Liver (tissue), 9 donors: ENCODE results near the gene KRTAP10-3. TPM values are rescaled to one million over a fixed set of nuclear protein-coding genes. Genes with fewer than 3 reads are reported as not detected.

Source experiments
- DNase-seq: peaks from one replicate; pipeline ENCODE4 v3.0.0-alpha.2; 2017; ENCODE audit warnings: low spot score
- H3K27ac ChIP-seq, 2 donors: one replicate each; pipeline ENCODE4 v1.7.0; 2013; ENCODE audit warnings: inconsistent platforms in 2 of 2, low read length in 2 of 2, control low read depth in 1 of 2, low read depth in 1 of 2, mild to moderate bottlenecking in 1 of 2
- H3K27me3 ChIP-seq, 4 donors: one replicate each; pipeline versions ENCODE4 v1.6.1 to v1.7.0; 2013; ENCODE audit warnings: low read length in 3 of 4, inconsistent platforms in 1 of 4, mild to moderate bottlenecking in 1 of 4, moderate library complexity in 1 of 4; ENCODE audit not compliant: control insufficient read depth in 4 of 4, insufficient read depth in 4 of 4
- H3K36me3 ChIP-seq, 4 donors: one replicate each; pipeline versions ENCODE4 v1.6.1 to v1.7.0; 2013; ENCODE audit warnings: low read length in 3 of 4, mild to moderate bottlenecking in 3 of 4, low read depth in 1 of 4, moderate library complexity in 1 of 4; ENCODE audit not compliant: control insufficient read depth in 4 of 4, insufficient read depth in 3 of 4
- H3K4me1 ChIP-seq, 4 donors: one replicate each; pipeline versions ENCODE4 v1.6.1 to v1.7.0; 2013; ENCODE audit warnings: low read length in 3 of 4, mild to moderate bottlenecking in 3 of 4, moderate library complexity in 1 of 4; ENCODE audit not compliant: control insufficient read depth in 4 of 4, insufficient read depth in 4 of 4
- H3K4me3 ChIP-seq, 3 donors: one replicate each; pipeline versions ENCODE4 v1.6.1 to v1.7.0; 2013; ENCODE audit warnings: low read length in 3 of 3, control low read depth in 1 of 3, low read depth in 1 of 3, mild to moderate bottlenecking in 1 of 3
- H3K9ac ChIP-seq, 2 donors: one replicate each; pipeline ENCODE4 v1.7.0; 2013; ENCODE audit warnings: low read length in 2 of 2, mild to moderate bottlenecking in 2 of 2, moderate library complexity in 2 of 2, control low read depth in 1 of 2, low read depth in 1 of 2
- H3K9me3 ChIP-seq, 4 donors: one replicate each; pipeline versions ENCODE4 v1.6.1 to v1.7.0; 2013; ENCODE audit warnings: low read length in 3 of 4; ENCODE audit not compliant: control insufficient read depth in 4 of 4
- FOXA1 ChIP-seq: IDR thresholded peaks from 2 replicates; pipeline ENCODE4 v1.6.1; 2016; ENCODE audit warnings: antibody characterized with exemption
- FOXA2 ChIP-seq: IDR thresholded peaks from 2 replicates; pipeline ENCODE4 v1.6.1; 2016; ENCODE audit warnings: antibody characterized with exemption
- HNF4A ChIP-seq, 2 donors: conservative IDR thresholded peaks; 2 replicates each; pipeline ENCODE4 v1.6.1; 2016; ENCODE audit warnings: antibody characterized with exemption in 2 of 2, mild to moderate bottlenecking in 2 of 2
- HNF4G ChIP-seq: IDR thresholded peaks from 2 replicates; pipeline ENCODE4 v1.6.1; 2016; ENCODE audit warnings: antibody characterized with exemption
- JUND ChIP-seq, 2 donors: IDR thresholded peaks; 2 replicates each; pipeline ENCODE4 v1.6.1; 2016; ENCODE audit warnings: antibody characterized with exemption in 2 of 2
- NR2F2 ChIP-seq: IDR thresholded peaks from 2 replicates; pipeline ENCODE4 v1.6.1; 2016; ENCODE audit warnings: antibody characterized with exemption
- RAD21 ChIP-seq, 2 donors: IDR thresholded peaks; 2 replicates each; pipeline ENCODE4 v1.6.1; 2016; ENCODE audit warnings: antibody characterized with exemption in 2 of 2, mild to moderate bottlenecking in 2 of 2
- RXRA ChIP-seq, 2 donors: IDR thresholded peaks; 2 replicates each; pipeline ENCODE4 v1.6.1; 2017 to 2018; ENCODE audit warnings: antibody characterized with exemption in 2 of 2, mild to moderate bottlenecking in 1 of 2
- SP1 ChIP-seq: IDR thresholded peaks from 2 replicates; pipeline ENCODE4 v1.6.1; 2018; ENCODE audit warnings: antibody characterized with exemption, mild to moderate bottlenecking
- TAF1 ChIP-seq: conservative IDR thresholded peaks from 2 replicates; pipeline ENCODE4 v1.6.1; 2016; ENCODE audit warnings: antibody characterized with exemption, mild to moderate bottlenecking
- WGBS: extraction: QIAGEN DNeasy Blood & Tissue Kit; methylation state at CpG from one replicate; pipeline ENCODE4 v1.1.7; 2013; 5-methylcytosine and 5-hydroxymethylcytosine counted together
- polyA plus RNA-seq, 2 donors: library from polyadenylated mRNA; stranded (reverse) in 1 of 2; unstranded in 1 of 2; fragments of 200-250 nt in 1 of 2; fragments of >200 nt in 1 of 2; fragmentation: Nextera tagmentation in 1 of 2; extraction: Ambion mirVana in 1 of 2; gene quantifications; one replicate each; pipeline versions ENCODE4 v1.2.1 to v1.2.3, GENCODE V29; 2013 to 2015
- total RNA-seq, 2 donors: library from RNA; depleted of rRNA; stranded (reverse); fragments of >200 nt; gene quantifications; one replicate each; pipeline ENCODE4 v1.2.3, GENCODE V29; 2014
- TF ChIP-seq, protein P1 (sequence below): fragments of 150-350 bp; IDR thresholded peaks from 2 replicates; pipeline ENCODE4 v1.5.1; 2017; ENCODE audit warnings: improper control_type of control experiment, low read depth, low read length; ENCODE audit not compliant: missing input control
- TF ChIP-seq, protein P2 (sequence below): IDR thresholded peaks from 2 replicates; pipeline ENCODE4 v1.6.1; 2016; ENCODE audit warnings: antibody characterized with exemption
- TF ChIP-seq, protein P3 (sequence below): IDR thresholded peaks from 2 replicates; pipeline ENCODE4 v1.6.1; 2016; ENCODE audit warnings: antibody characterized with exemption, mild to moderate bottlenecking
- TF ChIP-seq, protein P4 (sequence below): IDR thresholded peaks from 2 replicates; pipeline ENCODE4 v1.6.1; 2016; ENCODE audit warnings: antibody characterized with exemption
- TF ChIP-seq, protein P5 (sequence below): IDR thresholded peaks from 2 replicates; pipeline ENCODE4 v1.6.1; 2016; ENCODE audit warnings: antibody characterized with exemption
- donor health status: healthy.
- donor health status: healthy.
- donor health status: healthy.
- donor health status: healthy.
- donor health status: healthy.

KRTAP10-3 gene
- total and polyA plus RNA-seq, 4 donors: not detected

DNA sequence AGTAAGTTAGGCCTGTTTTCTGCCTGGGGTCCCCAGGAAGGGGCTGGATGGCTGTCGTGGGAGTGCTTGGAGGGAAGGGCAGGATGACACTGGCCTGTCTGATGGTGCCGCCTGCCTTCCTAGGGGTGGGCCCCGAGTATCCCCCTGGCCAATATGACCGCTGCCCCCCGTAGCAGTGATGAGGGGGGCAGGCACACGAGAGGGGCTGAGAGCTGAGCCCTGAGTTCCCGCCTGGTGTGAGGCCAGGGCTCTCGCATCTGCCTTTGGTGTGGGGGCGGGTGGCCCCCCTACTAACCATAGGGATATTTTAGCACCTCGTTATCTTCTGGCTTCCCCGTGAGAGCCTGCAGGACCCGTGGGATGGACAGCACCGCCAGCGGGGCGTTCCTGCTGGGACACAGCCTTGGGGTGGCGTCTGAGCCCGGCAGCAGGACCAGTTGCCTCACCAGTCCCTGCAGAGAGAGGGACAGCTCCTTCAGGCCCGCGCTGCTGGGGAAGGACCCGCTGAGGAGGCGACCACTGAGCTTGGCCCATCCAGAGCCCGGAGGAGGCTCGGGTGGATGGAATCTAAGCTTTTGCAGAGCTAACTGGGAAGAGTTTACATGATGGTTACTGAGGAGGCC is 29.0 kb downstream of the KRTAP10-3 start:
- H3K9ac ChIP-seq: no peak overlapping the region
- H3K27me3 ChIP-seq: no peaks in the 10 kb centered on the region
- DNase-seq: no peak
- WGBS: 76% methylated on average over 23 of the region's 23 CpGs
- no peak overlapping the region for H3K27ac ChIP-seq
- H3K4me3 ChIP-seq: no peak overlapping the region
- no peaks in the 10 kb centered on the region for H3K36me3 ChIP-seq
- no peak for TF ChIP-seq HNF4A (conservative IDR thresholded peaks at IDR 0.05)
- no peak for TF ChIP-seq HNF4G
- no peak for TF ChIP-seq RAD21 (IDR thresholded peaks at IDR 0.05)
- no peak for TF ChIP-seq RXRA (IDR thresholded peaks at IDR 0.05)
- TF ChIP-seq, protein P1, sequence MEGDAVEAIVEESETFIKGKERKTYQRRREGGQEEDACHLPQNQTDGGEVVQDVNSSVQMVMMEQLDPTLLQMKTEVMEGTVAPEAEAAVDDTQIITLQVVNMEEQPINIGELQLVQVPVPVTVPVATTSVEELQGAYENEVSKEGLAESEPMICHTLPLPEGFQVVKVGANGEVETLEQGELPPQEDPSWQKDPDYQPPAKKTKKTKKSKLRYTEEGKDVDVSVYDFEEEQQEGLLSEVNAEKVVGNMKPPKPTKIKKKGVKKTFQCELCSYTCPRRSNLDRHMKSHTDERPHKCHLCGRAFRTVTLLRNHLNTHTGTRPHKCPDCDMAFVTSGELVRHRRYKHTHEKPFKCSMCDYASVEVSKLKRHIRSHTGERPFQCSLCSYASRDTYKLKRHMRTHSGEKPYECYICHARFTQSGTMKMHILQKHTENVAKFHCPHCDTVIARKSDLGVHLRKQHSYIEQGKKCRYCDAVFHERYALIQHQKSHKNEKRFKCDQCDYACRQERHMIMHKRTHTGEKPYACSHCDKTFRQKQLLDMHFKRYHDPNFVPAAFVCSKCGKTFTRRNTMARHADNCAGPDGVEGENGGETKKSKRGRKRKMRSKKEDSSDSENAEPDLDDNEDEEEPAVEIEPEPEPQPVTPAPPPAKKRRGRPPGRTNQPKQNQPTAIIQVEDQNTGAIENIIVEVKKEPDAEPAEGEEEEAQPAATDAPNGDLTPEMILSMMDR: no peak
- TF ChIP-seq, protein P2, sequence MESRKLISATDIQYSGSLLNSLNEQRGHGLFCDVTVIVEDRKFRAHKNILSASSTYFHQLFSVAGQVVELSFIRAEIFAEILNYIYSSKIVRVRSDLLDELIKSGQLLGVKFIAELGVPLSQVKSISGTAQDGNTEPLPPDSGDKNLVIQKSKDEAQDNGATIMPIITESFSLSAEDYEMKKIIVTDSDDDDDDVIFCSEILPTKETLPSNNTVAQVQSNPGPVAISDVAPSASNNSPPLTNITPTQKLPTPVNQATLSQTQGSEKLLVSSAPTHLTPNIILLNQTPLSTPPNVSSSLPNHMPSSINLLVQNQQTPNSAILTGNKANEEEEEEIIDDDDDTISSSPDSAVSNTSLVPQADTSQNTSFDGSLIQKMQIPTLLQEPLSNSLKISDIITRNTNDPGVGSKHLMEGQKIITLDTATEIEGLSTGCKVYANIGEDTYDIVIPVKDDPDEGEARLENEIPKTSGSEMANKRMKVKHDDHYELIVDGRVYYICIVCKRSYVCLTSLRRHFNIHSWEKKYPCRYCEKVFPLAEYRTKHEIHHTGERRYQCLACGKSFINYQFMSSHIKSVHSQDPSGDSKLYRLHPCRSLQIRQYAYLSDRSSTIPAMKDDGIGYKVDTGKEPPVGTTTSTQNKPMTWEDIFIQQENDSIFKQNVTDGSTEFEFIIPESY: no peak
- no peak for TF ChIP-seq NR2F2
- H3K9me3 ChIP-seq: no peaks in the 10 kb centered on the region
- no peaks in the 10 kb centered on the region for H3K4me1 ChIP-seq

DNA sequence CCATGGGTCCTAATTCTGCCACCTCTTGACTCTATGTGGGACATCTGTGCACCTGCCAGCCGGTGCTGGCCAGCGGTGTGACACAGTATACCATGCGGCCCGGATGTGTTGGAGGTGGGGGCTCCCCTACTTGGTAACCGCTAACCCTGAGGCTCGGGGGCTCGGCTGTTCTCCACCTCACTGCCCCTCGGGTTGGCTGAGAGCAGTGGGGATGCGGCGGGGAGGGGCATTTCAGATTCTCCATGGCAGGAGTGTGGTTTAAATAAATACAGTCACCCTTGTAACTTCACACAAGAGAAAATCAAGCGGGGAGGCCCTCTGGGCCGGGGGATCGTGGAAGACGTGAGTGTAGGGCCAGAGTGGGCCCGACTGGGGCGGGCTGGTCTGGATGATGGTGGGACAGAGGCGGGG is 29.6 kb downstream of the KRTAP10-3 start:
- no peak overlapping the region for H3K27ac ChIP-seq
- H3K27me3 ChIP-seq: no peaks in the 10 kb centered on the region
- no peak overlapping the region for H3K9ac ChIP-seq
- H3K36me3 ChIP-seq: no peaks in the 10 kb centered on the region
- TF ChIP-seq RAD21 (IDR thresholded peaks at IDR 0.05) (no peak), FOXA2 (no peak), SP1 (no peak), JUND (IDR thresholded peaks at IDR 0.05) (no peak), HNF4A (conservative IDR thresholded peaks at IDR 0.05) (no peak), NR2F2 (no peak), HNF4G (no peak), RXRA (IDR thresholded peaks at IDR 0.05) (no peak), TAF1 (no peak), FOXA1 (no peak)
- TF ChIP-seq, protein P2: no peak
- TF ChIP-seq, protein P3, sequence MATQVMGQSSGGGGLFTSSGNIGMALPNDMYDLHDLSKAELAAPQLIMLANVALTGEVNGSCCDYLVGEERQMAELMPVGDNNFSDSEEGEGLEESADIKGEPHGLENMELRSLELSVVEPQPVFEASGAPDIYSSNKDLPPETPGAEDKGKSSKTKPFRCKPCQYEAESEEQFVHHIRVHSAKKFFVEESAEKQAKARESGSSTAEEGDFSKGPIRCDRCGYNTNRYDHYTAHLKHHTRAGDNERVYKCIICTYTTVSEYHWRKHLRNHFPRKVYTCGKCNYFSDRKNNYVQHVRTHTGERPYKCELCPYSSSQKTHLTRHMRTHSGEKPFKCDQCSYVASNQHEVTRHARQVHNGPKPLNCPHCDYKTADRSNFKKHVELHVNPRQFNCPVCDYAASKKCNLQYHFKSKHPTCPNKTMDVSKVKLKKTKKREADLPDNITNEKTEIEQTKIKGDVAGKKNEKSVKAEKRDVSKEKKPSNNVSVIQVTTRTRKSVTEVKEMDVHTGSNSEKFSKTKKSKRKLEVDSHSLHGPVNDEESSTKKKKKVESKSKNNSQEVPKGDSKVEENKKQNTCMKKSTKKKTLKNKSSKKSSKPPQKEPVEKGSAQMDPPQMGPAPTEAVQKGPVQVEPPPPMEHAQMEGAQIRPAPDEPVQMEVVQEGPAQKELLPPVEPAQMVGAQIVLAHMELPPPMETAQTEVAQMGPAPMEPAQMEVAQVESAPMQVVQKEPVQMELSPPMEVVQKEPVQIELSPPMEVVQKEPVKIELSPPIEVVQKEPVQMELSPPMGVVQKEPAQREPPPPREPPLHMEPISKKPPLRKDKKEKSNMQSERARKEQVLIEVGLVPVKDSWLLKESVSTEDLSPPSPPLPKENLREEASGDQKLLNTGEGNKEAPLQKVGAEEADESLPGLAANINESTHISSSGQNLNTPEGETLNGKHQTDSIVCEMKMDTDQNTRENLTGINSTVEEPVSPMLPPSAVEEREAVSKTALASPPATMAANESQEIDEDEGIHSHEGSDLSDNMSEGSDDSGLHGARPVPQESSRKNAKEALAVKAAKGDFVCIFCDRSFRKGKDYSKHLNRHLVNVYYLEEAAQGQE: no peak
- TF ChIP-seq, protein P4, sequence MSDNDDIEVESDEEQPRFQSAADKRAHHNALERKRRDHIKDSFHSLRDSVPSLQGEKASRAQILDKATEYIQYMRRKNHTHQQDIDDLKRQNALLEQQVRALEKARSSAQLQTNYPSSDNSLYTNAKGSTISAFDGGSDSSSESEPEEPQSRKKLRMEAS: no peak
- TF ChIP-seq, protein P5, sequence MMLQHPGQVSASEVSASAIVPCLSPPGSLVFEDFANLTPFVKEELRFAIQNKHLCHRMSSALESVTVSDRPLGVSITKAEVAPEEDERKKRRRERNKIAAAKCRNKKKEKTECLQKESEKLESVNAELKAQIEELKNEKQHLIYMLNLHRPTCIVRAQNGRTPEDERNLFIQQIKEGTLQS: no peak
- no peaks in the 10 kb centered on the region for H3K4me1 ChIP-seq
- H3K9me3 ChIP-seq: no peaks in the 10 kb centered on the region
- H3K4me3 ChIP-seq: no peak overlapping the region
- WGBS: 89% methylated on average over 17 of the region's 17 CpGs
- DNase-seq: no peak
